Ascending aorta (tissue), 2 donors: ENCODE data around the gene FAAP24. TPM values are rescaled to one million over a fixed set of nuclear protein-coding genes. Genes with fewer than 3 reads are reported as not detected.
"Not testable (repeated sequence)": the region's sequence is repeated elsewhere in the genome, so short reads cannot be mapped to it uniquely, and the experiment has no call there.

ENCODE experiments used
- DNase-seq, 2 donors: peaks; one replicate each; pipeline ENCODE4 v3.0.0-alpha.2; 2019; ENCODE audit warnings: low spot score in 2 of 2
- H3K27ac ChIP-seq, 2 donors: fragments of 200-600 bp; sonication (generic); one replicate each; pipeline ENCODE4 v1.5.1; 2016 to 2017; ENCODE audit warnings: mild to moderate bottlenecking in 1 of 2
- H3K27me3 ChIP-seq: fragments of 200-600 bp; sonication (generic); one replicate; pipeline ENCODE4 v1.5.1; 2017
- H3K36me3 ChIP-seq, 2 donors: fragments of 200-600 bp; sonication (generic); one replicate each; pipeline ENCODE4 v1.5.1; 2016
- H3K4me1 ChIP-seq, 2 donors: fragments of 200-600 bp; sonication (generic); one replicate each; pipeline ENCODE4 v1.5.1; 2016 to 2017; ENCODE audit warnings: mild to moderate bottlenecking in 1 of 2
- H3K4me3 ChIP-seq, 2 donors: fragments of 200-600 bp; sonication (generic); one replicate each; pipeline ENCODE4 v1.5.1; 2016 to 2017; ENCODE audit warnings: mild to moderate bottlenecking in 1 of 2
- H3K9me3 ChIP-seq, 2 donors: fragments of 200-600 bp; sonication (generic); one replicate each; pipeline ENCODE4 v1.5.1; 2016
- CTCF ChIP-seq, 3 experiments: fragments of 200-600 bp in 2 of 3; fragments of 450-650 bp in 1 of 3; sonication (generic) in 2 of 3; IDR thresholded peaks; one replicate each; pipeline ENCODE4 v1.5.1; 2016 to 2019; ENCODE audit warnings: antibody characterized with exemption in 3 of 3, mild to moderate bottlenecking in 1 of 3, moderate library complexity in 1 of 3
- intact Hi-C: fragments of 100-400 bp; cut with DNase I; formaldehyde crosslinking; loops from one replicate; pipeline ENCODE4 v1.15.1; 2023
- total RNA-seq: library from RNA; depleted of rRNA; stranded (reverse); fragments of >200 nt; gene quantifications from one replicate; pipeline ENCODE4 v1.1.0, GENCODE V29; 2016

FAAP24 gene
- total RNA-seq, 1 donor from 2014 or later, result not detected

- H3K4me1 ChIP-seq, result peaks cover 0 to 9% of the 10 kb centered on the region in 2 donors
- peak overlapping the region; percentile 70 to 83 for H3K4me3 ChIP-seq
- intact Hi-C loops, result loop anchor here (5.0 to 10.0 kb wide), 5 partner anchors 206 to 551 kb away; partner anchors contain the start of genes ANKRD27, CEBPA, CEBPG and PEPD
- no peak for TF ChIP-seq CTCF (IDR thresholded peaks at IDR 0.05)
- H3K27me3 ChIP-seq, result no peaks in the 10 kb centered on the region
- H3K9me3 ChIP-seq, result no peaks in the 10 kb centered on the region
- DNase-seq, result no peak
- no peak overlapping the region for H3K27ac ChIP-seq
- peaks cover 2 to 11% of the 10 kb centered on the region in 2 donors for H3K36me3 ChIP-seq
Measured at GRCh38 chr19:32971012-32971595, 938 bp upstream of the FAAP24 start.

- H3K9me3 ChIP-seq, result no peaks in the 10 kb centered on the region
- intact Hi-C loops, result loop anchor here (10.0 kb wide), 1 partner anchor 398 kb away; the partner anchor contains the start of gene CEBPG
- H3K27me3 ChIP-seq, result no peaks in the 10 kb centered on the region
- no peaks in the 10 kb centered on the region for H3K36me3 ChIP-seq
- DNase-seq, result peak in 1 of 2 donors; percentile 70
- H3K27ac ChIP-seq, result no peak overlapping the region
- no peak overlapping the region for H3K4me3 ChIP-seq
- H3K4me1 ChIP-seq, result no peaks in the 10 kb centered on the region
- TF ChIP-seq CTCF (IDR thresholded peaks at IDR 0.05), result peak; percentile 14 to 53 (median 31)
Measured at GRCh38 chr19:32976223-32976805, 4.3 kb downstream of the FAAP24 start.

- no peak for DNase-seq
- H3K27ac ChIP-seq, result no peak overlapping the region
- no peak overlapping the region for H3K4me3 ChIP-seq
- H3K4me1 ChIP-seq, result no peaks in the 10 kb centered on the region
- H3K27me3 ChIP-seq, result no peaks in the 10 kb centered on the region
- intact Hi-C loops, result loop anchor here (10.0 kb wide), 1 partner anchor 398 kb away; the partner anchor contains the start of gene CEBPG
- no peaks in the 10 kb centered on the region for H3K9me3 ChIP-seq
- H3K36me3 ChIP-seq, result no peaks in the 10 kb centered on the region
- no peak for TF ChIP-seq CTCF (IDR thresholded peaks at IDR 0.05)
Measured at GRCh38 chr19:32977280-32977679, 5.2 kb downstream of the FAAP24 start.

- not testable (repeated sequence) for H3K9me3 ChIP-seq, H3K4me3 ChIP-seq, H3K36me3 ChIP-seq, H3K4me1 ChIP-seq, H3K27me3 ChIP-seq, H3K27ac ChIP-seq, DNase-seq
- intact Hi-C loops, result loop anchor here (10.0 kb wide), 1 partner anchor 397 kb away; the partner anchor contains the start of gene CEBPG
Measured at GRCh38 chr19:32977813-32978212, 5.8 kb downstream of the FAAP24 start.

- H3K27ac ChIP-seq, H3K27me3 ChIP-seq, H3K4me3 ChIP-seq, H3K9me3 ChIP-seq, H3K36me3 ChIP-seq, H3K4me1 ChIP-seq, DNase-seq: not testable (repeated sequence)
- intact Hi-C loops, result loop anchor here (10.0 kb wide), 1 partner anchor 395 kb away; the partner anchor contains the start of gene CEBPG
Measured at GRCh38 chr19:32979807-32980206, 7.8 kb downstream of the FAAP24 start.

- H3K27ac ChIP-seq, H3K36me3 ChIP-seq, H3K4me1 ChIP-seq, H3K27me3 ChIP-seq, H3K9me3 ChIP-seq, intact Hi-C loops, H3K4me3 ChIP-seq, DNase-seq: not testable (repeated sequence)
Measured at GRCh38 chr19:32982488-32982887, 10.4 kb downstream of the FAAP24 start.

GRCh38 chr19:32988254-32988653, 16.2 kb downstream of the FAAP24 start:
- H3K9me3 ChIP-seq, H3K36me3 ChIP-seq, DNase-seq, H3K27me3 ChIP-seq, H3K27ac ChIP-seq, intact Hi-C loops, H3K4me1 ChIP-seq, H3K4me3 ChIP-seq: not testable (repeated sequence)
